ENCODE data around the gene NPTX1. TPM values are rescaled to one million over a fixed set of nuclear protein-coding genes. Genes with fewer than 3 reads are reported as not detected.

NPTX1 gene
- total RNA-seq, 2 experiments from 2014 or later, result 0.22 TPM; not detected in 1

- no peak for TF ChIP-seq EZH2phosphoT487 (IDR thresholded peaks at IDR 0.05; ENCODE audit: borderline replicate concordance, low read depth, low read length)
- no peak for TF ChIP-seq CTCF (conservative IDR thresholded peaks at IDR 0.05; ENCODE audit: low read length)
- POLR2A ChIA-PET, result no interaction called here
Observed at GRCh38 chr17:80449194-80449929, 27.0 kb downstream of the NPTX1 start.

GRCh38 chr17:80447790-80448189 is 28.6 kb downstream of the NPTX1 start:
- no peak overlapping the region for H3K4me2 ChIP-seq (ENCODE audit: low read length)
- DNase-seq (ENCODE audit: low spot score), result no peak
- no peak overlapping the region for H3K27ac ChIP-seq (ENCODE audit: low read depth, low read length, poor library complexity, severe bottlenecking)
- H3K9me3 ChIP-seq (ENCODE audit: low read length), result no peaks in the 10 kb centered on the region
- ChIA-PET POLR2A (no interaction called here), CTCF (ENCODE audit: unreplicated experiment) (no interaction called here)
- no peaks in the 10 kb centered on the region for H3K4me1 ChIP-seq (ENCODE audit: insufficient read depth, low read length, poor library complexity, severe bottlenecking)
- H3K4me3 ChIP-seq (ENCODE audit: low read depth, low read length, poor library complexity, severe bottlenecking), result no peak overlapping the region
- H3K9me2 ChIP-seq (ENCODE audit: insufficient read depth, low read length), result no peaks in the 10 kb centered on the region
- BruUV-seq (replicated peaks), result no TSS peak
- no peaks in the 10 kb centered on the region for H3K36me3 ChIP-seq (ENCODE audit: insufficient read depth, low read length)
- no peak overlapping the region for H2AFZ ChIP-seq (ENCODE audit: low read length)
- H3K79me2 ChIP-seq (ENCODE audit: insufficient read depth, low read depth, low read length), result no peaks in the 10 kb centered on the region
- no peaks in the 10 kb centered on the region for H4K20me1 ChIP-seq (ENCODE audit: insufficient read depth, low read length)
- intact Hi-C loops (cut with micrococcal nuclease; ENCODE audit: unreplicated experiment), result no loop called here
- no peak for TF ChIP-seq CTCF (conservative IDR thresholded peaks at IDR 0.05; ENCODE audit: low read length)
- no peak for TF ChIP-seq EZH2phosphoT487 (IDR thresholded peaks at IDR 0.05; ENCODE audit: borderline replicate concordance, low read depth, low read length)

More at GRCh38 chr17:80449194-80449929, 27.0 kb downstream of the NPTX1 start:
- H3K4me2 ChIP-seq (ENCODE audit: low read length), result no peak overlapping the region
- CTCF ChIA-PET (ENCODE audit: unreplicated experiment), result no interaction called here
- H2AFZ ChIP-seq (ENCODE audit: low read length), result no peak overlapping the region
- H3K4me3 ChIP-seq (ENCODE audit: low read depth, low read length, poor library complexity, severe bottlenecking), result no peak overlapping the region
- H3K27ac ChIP-seq (ENCODE audit: low read depth, low read length, poor library complexity, severe bottlenecking), result no peak overlapping the region
- peaks cover 12% of the 10 kb centered on the region for H3K4me1 ChIP-seq (ENCODE audit: insufficient read depth, low read length, poor library complexity, severe bottlenecking)
- H3K9me3 ChIP-seq (ENCODE audit: low read length), result no peaks in the 10 kb centered on the region
- H3K36me3 ChIP-seq (ENCODE audit: insufficient read depth, low read length), result no peaks in the 10 kb centered on the region
- H4K20me1 ChIP-seq (ENCODE audit: insufficient read depth, low read length), result no peaks in the 10 kb centered on the region
- intact Hi-C loops (cut with micrococcal nuclease; ENCODE audit: unreplicated experiment), result no loop called here
- no peaks in the 10 kb centered on the region for H3K9me2 ChIP-seq (ENCODE audit: insufficient read depth, low read length)
- no peak for DNase-seq (ENCODE audit: low spot score)
- no TSS peak for BruUV-seq (replicated peaks)
- H3K79me2 ChIP-seq (ENCODE audit: insufficient read depth, low read depth, low read length), result no peaks in the 10 kb centered on the region

- no peaks in the 10 kb centered on the region for H3K9me2 ChIP-seq (ENCODE audit: insufficient read depth, low read length)
- POLR2A ChIA-PET, result interaction anchor here (0.7 kb wide), 1 partner anchor 328 kb away, joined by 5 read pairs; no protein-coding TSS in a partner anchor
- H3K4me3 ChIP-seq (ENCODE audit: low read depth, low read length, poor library complexity, severe bottlenecking), result no peak overlapping the region
- no peaks in the 10 kb centered on the region for H3K79me2 ChIP-seq (ENCODE audit: insufficient read depth, low read depth, low read length)
- no peaks in the 10 kb centered on the region for H3K9me3 ChIP-seq (ENCODE audit: low read length)
- DNase-seq (ENCODE audit: low spot score), result no peak
- no peak overlapping the region for H3K4me2 ChIP-seq (ENCODE audit: low read length)
- H3K27ac ChIP-seq (ENCODE audit: low read depth, low read length, poor library complexity, severe bottlenecking), result no peak overlapping the region
- no peak overlapping the region for H2AFZ ChIP-seq (ENCODE audit: low read length)
- CTCF ChIA-PET (ENCODE audit: unreplicated experiment), result no interaction called here
- intact Hi-C loops (cut with micrococcal nuclease; ENCODE audit: unreplicated experiment), result no loop called here
- H3K36me3 ChIP-seq (ENCODE audit: insufficient read depth, low read length), result no peaks in the 10 kb centered on the region
- BruUV-seq (replicated peaks), result no TSS peak
- no peaks in the 10 kb centered on the region for H4K20me1 ChIP-seq (ENCODE audit: insufficient read depth, low read length)
- H3K4me1 ChIP-seq (ENCODE audit: insufficient read depth, low read length, poor library complexity, severe bottlenecking), result no peaks in the 10 kb centered on the region
- TF ChIP-seq CTCF (conservative IDR thresholded peaks at IDR 0.05; ENCODE audit: low read length) (no peak), EZH2phosphoT487 (IDR thresholded peaks at IDR 0.05; ENCODE audit: borderline replicate concordance, low read depth, low read length) (no peak)
Observed at GRCh38 chr17:80446645-80447405, 29.6 kb downstream of the NPTX1 start.
